ENCODE measurements around the gene ANGPTL2.

The ANGPTL2 gene

GRCh38 chr9:127116957-127117356 lies 5.5 kb downstream of the ANGPTL2 start:
- DNase-seq: no peak

DNA sequence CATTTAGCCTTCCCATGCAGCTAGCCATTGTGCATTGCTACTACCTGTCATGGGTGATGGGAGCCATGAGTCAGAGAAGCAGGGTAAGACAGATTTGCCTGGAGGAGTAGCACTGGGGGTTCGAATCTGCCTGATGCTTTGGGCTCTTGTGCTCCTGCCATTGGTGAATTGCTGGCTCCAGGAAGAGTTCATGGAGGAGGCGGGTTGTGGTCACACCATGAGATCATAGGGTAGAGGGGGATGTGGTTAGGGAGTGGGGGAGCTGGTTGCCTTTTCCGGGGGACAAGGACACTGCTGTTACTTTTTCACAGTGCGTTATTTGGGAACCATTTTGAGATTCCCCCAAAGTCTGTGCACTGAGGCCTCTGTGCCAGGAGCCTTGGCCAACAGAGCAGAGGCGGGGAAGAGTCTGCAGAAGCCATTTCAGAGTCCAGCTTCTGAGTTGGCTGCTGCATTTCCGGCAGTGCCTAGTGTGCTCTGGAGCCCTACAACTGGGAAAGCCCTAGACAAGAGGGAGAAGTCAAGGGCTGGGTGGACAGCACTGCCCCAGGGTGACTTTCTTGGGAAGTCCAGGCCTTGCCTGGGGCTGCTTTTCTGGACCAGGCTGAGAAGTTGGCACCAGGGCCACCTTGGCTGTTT lies 6.2 kb downstream of the ANGPTL2 start:
- no peak for DNase-seq

- no peak for DNase-seq
These were observed 7.8 kb downstream of the ANGPTL2 start for GRCh38 chr9:127114606-127115005.

- DNase-seq: no peak
These were observed 9.1 kb downstream of the ANGPTL2 start for GRCh38 chr9:127113191-127113972.

DNA sequence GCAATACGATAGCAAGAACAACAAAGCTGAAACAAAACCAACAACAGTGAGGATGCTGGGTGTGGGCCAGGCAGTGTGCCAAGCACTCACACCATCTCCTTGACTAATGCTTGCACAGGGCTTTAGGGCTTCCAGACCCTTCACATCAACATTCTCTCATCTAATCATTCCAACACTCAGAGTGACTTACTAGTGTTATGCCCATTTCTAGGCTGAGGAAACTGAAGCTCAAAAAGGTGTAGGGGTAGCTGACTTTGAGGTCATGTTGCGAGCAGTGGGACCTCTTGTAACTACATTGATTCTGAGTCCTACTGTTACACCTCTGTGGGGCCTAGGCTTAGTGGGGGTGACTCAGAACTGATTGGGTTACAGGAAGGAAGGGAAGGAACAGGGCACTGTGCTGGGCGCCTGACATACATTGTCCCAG lies 9.7 kb downstream of the ANGPTL2 start:
- DNase-seq: no peak

- no peak for DNase-seq
These were observed 10.4 kb downstream of the ANGPTL2 start for GRCh38 chr9:127112056-127112455.

DNA sequence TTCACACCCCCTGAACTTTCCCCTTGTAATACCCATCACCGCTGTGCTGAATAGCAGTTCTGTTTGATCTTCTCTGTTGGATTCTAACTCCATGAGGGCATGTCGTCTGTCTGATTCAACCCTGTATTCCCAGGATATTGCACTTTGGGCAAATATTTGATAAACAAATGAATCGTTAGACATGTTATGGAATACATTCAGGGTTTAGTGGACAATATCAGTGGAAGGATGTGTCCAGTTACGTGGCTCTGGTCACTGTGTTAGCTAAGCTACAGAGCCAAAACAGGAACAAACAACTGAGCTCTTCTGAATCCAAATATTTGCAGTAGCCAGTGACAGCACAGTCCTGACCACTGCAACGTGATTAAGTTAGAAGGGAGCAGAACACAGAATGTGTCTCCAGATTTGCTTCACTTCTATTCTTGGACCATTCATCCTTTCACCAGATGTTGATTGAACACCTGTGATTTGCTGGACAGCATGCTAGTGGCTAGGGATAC lies 13.2 kb downstream of the ANGPTL2 start:
- DNase-seq: no peak

DNA sequence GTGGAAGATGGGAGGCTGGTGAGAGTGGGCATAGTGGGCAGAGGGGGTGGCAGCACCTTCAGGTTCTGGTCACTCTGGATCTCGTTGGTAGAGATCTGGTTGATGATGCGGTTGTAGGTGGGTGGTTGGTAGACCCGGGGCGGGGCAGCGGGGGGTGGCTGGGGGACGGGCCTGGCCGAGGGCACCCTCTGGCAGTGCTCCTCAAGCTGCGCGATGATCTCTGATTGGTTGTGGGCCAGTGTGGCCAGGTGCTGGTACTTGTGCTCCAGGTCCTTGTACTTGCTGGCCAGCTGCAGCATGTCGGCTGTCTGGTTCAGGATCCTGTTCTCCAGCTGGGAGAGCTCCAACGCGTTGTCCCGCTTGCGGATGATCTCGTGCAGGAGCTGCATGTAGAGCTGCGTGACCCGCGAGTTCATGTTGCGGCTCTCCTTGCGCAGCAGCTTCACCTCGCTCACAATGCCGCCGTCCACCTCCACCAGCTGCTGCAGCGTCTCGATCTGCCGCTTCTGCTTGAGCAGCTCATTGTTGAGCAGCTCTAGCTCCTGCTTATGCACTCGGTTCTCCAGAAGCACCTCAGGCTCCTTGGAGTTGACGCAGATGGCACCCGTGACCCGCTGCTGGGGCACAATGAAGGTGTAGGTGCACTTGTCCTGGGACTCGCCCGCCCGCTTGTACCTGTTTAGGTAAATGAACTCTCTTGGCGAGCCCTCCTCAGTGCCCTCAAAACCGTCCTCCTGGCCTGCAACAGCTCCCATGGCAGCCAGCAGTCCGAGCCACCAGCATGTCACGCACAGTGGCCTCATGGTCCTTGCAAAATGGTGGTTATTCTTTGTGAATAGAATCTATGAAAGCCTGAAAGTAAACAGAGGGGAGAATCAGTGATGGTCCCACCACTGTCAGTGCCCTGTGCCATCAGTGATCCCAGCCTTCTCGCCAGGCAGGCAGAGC lies 14.2 kb downstream of the ANGPTL2 start:
- DNase-seq: no peak

- no peak for DNase-seq
These were observed 15.1 kb downstream of the ANGPTL2 start for GRCh38 chr9:127107171-127107928.

- DNase-seq: no peak
These were observed 16.0 kb downstream of the ANGPTL2 start for GRCh38 chr9:127106466-127106855.

- DNase-seq: no peak
These were observed 16.5 kb downstream of the ANGPTL2 start for GRCh38 chr9:127105805-127106465.

- no peak for DNase-seq
These were observed 17.7 kb downstream of the ANGPTL2 start for GRCh38 chr9:127104581-127105311.

DNA sequence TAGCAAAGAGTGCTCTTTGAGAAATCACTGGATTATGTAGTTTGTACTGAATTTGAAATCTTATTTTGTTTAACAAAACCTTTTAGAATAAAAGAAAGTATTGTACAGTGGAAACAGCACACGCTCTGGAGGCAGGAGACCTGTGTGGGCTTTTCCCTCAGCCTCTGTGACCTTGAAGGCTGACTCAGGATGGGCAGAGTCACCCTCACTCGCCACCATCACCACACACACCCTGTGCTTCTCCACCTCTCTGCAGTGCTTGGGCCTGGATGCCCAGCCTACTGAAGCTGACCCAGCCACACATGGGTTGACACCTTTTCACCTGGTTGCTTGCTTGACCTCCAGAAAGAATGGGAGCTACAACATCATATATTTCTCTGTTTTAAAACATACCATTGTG lies 19.6 kb downstream of the ANGPTL2 start:
- DNase-seq: no peak

- DNase-seq: no peak
These were observed 20.3 kb downstream of the ANGPTL2 start for GRCh38 chr9:127102176-127102575.

GRCh38 chr9:127099664-127100063 lies 22.8 kb downstream of the ANGPTL2 start:
- DNase-seq: no peak

- DNase-seq: no peak
These were observed 23.4 kb downstream of the ANGPTL2 start for GRCh38 chr9:127098916-127099553.

DNA sequence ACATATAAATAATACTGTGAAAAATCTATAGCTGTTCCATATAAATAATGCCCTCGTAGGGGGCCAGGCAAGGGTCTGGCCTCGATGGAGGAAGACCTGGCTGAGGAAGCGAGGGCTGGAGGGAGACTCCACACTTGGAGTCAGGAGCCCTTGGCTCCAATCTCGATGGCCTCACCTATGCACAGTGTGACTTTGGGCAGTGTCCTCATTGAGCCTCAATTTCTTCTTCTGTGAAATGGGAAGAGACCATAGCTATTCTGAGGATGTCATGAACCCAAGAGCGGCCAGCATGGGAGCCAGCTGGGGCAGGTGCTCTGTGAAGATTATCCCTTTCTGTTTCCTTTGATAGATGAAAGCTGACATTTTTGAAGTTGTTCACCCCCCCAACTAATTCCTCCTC lies 24.8 kb downstream of the ANGPTL2 start:
- no peak for DNase-seq

DNA sequence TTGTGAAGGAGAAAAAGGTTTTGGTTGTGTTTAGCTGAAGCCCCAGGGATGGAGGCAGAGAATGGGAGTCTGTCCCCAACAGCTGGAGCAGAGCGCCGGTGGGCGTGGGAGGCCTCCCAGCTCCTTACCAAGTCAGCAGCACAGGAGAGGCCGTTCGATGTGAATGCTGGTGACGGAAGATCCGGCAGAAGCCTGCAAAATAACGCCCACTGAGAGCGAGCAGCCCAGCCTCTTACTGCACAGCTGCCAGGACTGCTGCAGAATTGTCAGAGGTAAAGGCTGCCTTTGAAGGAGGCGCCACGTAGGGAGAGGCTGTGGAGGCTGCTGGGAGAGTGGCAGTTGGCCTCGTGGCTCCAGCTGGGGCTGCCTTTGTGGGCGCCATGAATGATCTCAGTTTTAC lies 26.2 kb downstream of the ANGPTL2 start:
- no peak for DNase-seq

DNA sequence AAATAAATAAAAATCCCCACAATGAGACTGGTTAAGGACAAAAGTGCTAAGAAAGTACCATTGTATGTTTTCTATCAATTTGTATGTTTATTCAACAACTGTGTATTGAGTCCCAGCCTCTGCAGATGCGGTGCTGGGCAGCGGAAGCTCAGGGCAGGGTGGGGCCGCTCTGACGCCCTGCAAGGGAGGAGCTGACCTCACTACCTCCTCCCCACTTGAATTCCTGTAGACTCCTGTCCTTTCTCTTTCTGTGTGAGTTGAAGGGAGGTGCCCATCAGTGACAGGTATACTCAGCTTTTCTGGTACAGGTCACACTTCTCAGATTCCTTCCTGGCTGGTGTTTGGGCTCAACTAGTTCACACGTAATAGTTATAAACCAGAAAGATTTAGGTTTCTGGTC lies 27.0 kb downstream of the ANGPTL2 start:
- DNase-seq: no peak

DNA sequence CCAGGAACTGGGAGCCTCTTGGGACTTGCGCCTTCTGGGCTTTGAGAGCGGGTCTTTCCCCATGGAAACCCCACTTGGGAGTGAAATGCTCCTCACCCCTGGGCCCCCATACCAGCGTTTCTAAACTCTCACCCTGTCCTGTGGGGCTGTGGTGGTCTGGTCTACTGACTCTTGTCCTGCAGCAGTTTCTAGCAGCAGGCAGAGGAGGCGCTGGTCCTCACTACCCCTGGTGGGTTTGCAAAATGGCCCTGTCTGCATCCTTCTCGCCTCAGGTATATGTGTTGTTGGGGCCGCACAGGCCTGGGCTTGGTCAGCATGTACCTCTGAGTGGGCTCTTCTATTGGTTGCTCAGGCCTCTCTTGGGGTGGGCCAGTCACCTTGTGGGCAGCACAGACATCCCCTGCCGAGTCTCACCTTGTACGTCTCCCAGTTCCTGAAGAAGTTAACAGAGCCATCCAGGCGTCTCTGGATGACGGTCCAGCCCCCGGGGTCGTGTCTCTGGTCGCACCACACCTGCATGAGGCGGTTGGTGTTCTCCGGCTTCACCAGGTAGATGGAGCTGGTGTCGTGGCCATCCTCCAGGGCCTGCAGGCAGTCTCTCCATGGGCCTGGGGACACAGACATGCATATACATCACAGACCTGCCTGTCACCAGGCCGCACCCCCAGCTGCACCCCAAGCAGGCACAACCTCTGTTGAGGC lies 29.0 kb downstream of the ANGPTL2 start:
- no peak for DNase-seq

Measured in fibroblast of skin of back (primary cell).